IMR-90 (cell line): ENCODE data around the gene SAG. TPM values are rescaled to one million over a fixed set of nuclear protein-coding genes. Genes with fewer than 3 reads are reported as not detected.

Source experiments
- NFE2L2 ChIP-seq: fragments of 150-350 bp; IDR thresholded peaks from 2 replicates; pipeline ENCODE4 v1.6.1; 2016; ENCODE audit warnings: low read depth, mild to moderate bottlenecking, low read length
- RFX5 ChIP-seq: IDR thresholded peaks from 2 replicates; pipeline ENCODE4 v1.8.0; 2012; ENCODE audit warnings: low read depth, mild to moderate bottlenecking, low read length, moderate library complexity
- SMC3 ChIP-seq: fragments of 150-350 bp; IDR thresholded peaks from 2 replicates; pipeline ENCODE4 v1.6.1; 2016; ENCODE audit warnings: low read depth, mild to moderate bottlenecking, antibody characterized with exemption, low read length, moderate library complexity
- polyA plus RNA-seq, 3 experiments: library from polyadenylated mRNA; depleted of rRNA; stranded (reverse); fragments of >200 nt; gene quantifications; 2 replicates each; pipeline ENCODE4 v1.2.3, GENCODE V29; 2012; ENCODE audit warnings: low replicate concordance in 1 of 3
- total RNA-seq: library from RNA; depleted of rRNA; stranded (reverse); fragments of >200 nt; gene quantifications from 2 replicates; pipeline ENCODE4 v1.2.3, GENCODE V29; 2012
- TF ChIP-seq, protein P1 (sequence below): conservative IDR thresholded peaks from 2 replicates; pipeline ENCODE4 v1.5.1; 2012; ENCODE audit warnings: mild to moderate bottlenecking, low read depth, low read length, improper control_type of control experiment

The SAG gene
- total and polyA plus RNA-seq, 2 of the 4 experiments (the other 2 are of a cell fraction) = not detected

DNA sequence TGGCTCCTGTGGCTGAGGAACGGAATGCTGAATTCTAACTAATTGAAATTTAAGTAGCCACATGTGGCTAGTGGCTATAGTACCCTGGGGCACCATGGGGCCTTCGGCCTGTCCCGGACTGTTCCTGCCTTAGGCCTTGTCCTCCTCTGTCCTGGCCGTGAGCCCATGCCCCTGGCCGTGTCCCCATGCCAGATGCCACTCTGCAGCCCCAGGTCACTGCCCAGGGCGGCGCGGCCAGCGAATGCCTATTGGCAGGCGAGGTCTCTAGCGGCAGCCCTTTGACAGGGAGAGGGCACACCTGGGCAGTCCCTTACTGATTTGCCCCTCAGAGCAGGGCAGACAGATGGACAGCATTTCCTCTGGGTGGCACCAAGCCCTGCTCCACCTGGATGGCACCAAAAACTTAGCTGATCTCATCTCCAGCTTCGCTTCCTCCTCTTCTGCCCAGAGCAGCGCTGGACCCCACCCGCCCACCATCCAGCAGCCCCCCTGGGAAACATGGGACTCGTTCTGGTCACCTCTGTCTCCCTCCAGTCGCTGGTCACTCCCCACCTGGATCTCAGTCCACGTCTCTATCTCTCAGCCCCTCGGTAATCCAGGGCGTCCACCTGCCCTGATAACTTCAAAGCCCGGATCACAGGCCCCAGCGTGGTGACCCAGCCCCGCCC, 45.6 kb downstream of the SAG start (continued):
- TF ChIP-seq, protein P1, sequence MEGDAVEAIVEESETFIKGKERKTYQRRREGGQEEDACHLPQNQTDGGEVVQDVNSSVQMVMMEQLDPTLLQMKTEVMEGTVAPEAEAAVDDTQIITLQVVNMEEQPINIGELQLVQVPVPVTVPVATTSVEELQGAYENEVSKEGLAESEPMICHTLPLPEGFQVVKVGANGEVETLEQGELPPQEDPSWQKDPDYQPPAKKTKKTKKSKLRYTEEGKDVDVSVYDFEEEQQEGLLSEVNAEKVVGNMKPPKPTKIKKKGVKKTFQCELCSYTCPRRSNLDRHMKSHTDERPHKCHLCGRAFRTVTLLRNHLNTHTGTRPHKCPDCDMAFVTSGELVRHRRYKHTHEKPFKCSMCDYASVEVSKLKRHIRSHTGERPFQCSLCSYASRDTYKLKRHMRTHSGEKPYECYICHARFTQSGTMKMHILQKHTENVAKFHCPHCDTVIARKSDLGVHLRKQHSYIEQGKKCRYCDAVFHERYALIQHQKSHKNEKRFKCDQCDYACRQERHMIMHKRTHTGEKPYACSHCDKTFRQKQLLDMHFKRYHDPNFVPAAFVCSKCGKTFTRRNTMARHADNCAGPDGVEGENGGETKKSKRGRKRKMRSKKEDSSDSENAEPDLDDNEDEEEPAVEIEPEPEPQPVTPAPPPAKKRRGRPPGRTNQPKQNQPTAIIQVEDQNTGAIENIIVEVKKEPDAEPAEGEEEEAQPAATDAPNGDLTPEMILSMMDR = no peak
- TF ChIP-seq RFX5 (no peak), SMC3 (no peak), NFE2L2 (no peak)
